NB4 (cell line): ENCODE measurements around the gene POU2AF2.
A peak's percentile ranks its signal among the peaks of the same experiment; 100 is the strongest.

Experiments
- DNase-seq: peaks from one replicate; pipeline ENCODE4 v3.0.0; 2010; ENCODE audit warnings: low read depth
- H3K4me3 ChIP-seq: one replicate; pipeline ENCODE4 v1.5.1; 2011; ENCODE audit warnings: mild to moderate bottlenecking, low read depth, low read length, moderate library complexity
- CTCF ChIP-seq: IDR thresholded peaks from one replicate; pipeline ENCODE4 v1.5.1; 2012; ENCODE audit warnings: low read depth, low read length
- MYC ChIP-seq: IDR thresholded peaks from 2 replicates; pipeline ENCODE4 v1.6.1; 2011; ENCODE audit warnings: low read depth, low read length
- POLR2A ChIP-seq: IDR thresholded peaks from 2 replicates; pipeline ENCODE4 v1.6.1; 2011; ENCODE audit warnings: mild to moderate bottlenecking; ENCODE audit not compliant: insufficient read length; ENCODE audit errors: extremely low read depth
- TF ChIP-seq, protein P1 (sequence below): IDR thresholded peaks from 2 replicates; pipeline ENCODE4 v1.6.1; 2011; ENCODE audit warnings: low read depth, low read length

The POU2AF2 gene

GRCh38 chr11:111327908-111328624, 82.5 kb downstream of the POU2AF2 start:
- no peak for TF ChIP-seq POLR2A
- TF ChIP-seq CTCF = no peak
- TF ChIP-seq MYC = no peak
- TF ChIP-seq, protein P1, sequence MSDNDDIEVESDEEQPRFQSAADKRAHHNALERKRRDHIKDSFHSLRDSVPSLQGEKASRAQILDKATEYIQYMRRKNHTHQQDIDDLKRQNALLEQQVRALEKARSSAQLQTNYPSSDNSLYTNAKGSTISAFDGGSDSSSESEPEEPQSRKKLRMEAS = no peak
- no peak overlapping the region for H3K4me3 ChIP-seq
- DNase-seq = no peak

GRCh38 chr11:111329306-111330204, 84.0 kb downstream of the POU2AF2 start:
- no peak for DNase-seq
- no peak overlapping the region for H3K4me3 ChIP-seq
- TF ChIP-seq POLR2A = no peak
- TF ChIP-seq, protein P1 = no peak
- TF ChIP-seq MYC = no peak

- H3K4me3 ChIP-seq = no peak overlapping the region
- no peak for DNase-seq
- TF ChIP-seq MYC = no peak
- TF ChIP-seq CTCF = no peak
- TF ChIP-seq POLR2A = no peak
- TF ChIP-seq, protein P1 = no peak
Measured at GRCh38 chr11:111330234-111330893, 84.8 kb downstream of the POU2AF2 start.

DNA sequence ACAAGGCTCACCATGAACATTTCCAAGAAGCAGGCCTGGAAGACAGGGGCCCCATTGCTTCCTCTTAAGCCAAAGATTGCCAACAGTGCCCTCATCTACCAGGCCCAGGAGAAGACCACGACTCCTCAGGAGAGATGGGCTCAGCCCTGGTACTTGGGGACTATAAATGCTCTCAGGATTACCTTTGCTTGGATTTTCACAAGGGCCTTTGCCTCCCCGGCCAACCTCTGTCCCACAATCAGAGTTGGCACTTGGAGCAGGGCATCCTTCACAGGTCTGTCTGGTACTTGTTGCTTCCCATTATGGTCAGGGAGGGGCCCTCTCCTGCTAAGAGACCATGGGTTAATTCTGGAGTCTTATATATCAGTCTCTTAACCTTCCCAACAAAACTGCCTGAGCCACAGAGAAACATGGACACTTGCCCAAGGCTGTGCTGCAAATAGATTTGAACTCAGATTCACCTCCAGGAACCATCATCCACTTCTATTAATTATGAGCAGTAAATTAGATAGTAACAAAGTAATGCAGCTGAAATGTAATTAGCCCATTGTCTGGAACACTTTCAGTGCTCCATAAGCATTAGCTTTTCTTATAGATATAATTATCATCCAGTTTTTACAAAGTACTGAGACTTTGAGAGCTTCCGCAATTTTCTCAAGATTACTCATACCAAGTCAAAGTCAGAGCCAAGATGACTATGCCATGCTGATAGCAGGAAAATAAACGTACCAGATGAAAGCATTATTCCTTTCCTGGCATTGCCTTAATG, 86.4 kb downstream of the POU2AF2 start:
- no peak for DNase-seq
- no peak for TF ChIP-seq MYC
- TF ChIP-seq, protein P1 = no peak

GRCh38 chr11:111334532-111335502, 89.3 kb downstream of the POU2AF2 start:
- no peak for DNase-seq
- TF ChIP-seq POLR2A (no peak), CTCF (no peak), MYC (no peak)
- TF ChIP-seq, protein P1 = no peak
- no peak overlapping the region for H3K4me3 ChIP-seq

More for the DNA sequence above, 86.4 kb downstream of the POU2AF2 start:
- H3K4me3 ChIP-seq = no peak overlapping the region

DNA sequence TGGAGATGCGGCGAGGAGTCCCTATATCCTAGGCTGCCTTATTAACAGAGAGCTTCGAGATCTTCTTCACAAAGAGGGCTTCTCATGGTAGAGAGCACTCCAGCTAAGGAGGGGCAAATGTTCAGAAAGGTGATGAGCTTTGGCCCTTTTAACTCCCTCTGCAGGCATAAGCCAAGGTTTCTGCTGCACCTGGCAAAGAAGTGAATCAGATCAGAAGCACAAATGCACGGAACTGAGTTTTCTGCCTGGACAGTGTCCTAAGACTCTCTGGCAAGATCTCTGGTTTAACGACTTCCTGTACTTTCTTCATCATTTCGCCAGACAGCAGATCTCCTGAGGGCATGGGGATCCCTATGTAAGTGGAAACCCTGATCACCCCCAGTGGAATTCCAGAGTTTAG, 90.0 kb downstream of the POU2AF2 start:
- peak; percentile 23 for DNase-seq
- TF ChIP-seq MYC (no peak), POLR2A (no peak), CTCF (no peak)
- TF ChIP-seq, protein P1 = no peak
- H3K4me3 ChIP-seq = no peak overlapping the region
